ENCODE results near the gene THYN1. TPM values are rescaled to one million over a fixed set of nuclear protein-coding genes. Genes with fewer than 3 reads are reported as not detected.
A peak's percentile ranks its signal among the peaks of the same experiment; 100 is the strongest.
"Not testable (repeated sequence)": the region's sequence is repeated elsewhere in the genome, so short reads cannot be mapped to it uniquely, and the experiment has no call there.

Gene THYN1
- total RNA-seq, 1 donor, result 22.5 TPM

GRCh38 chr11:134264966-134265764 is 12.0 kb upstream of the THYN1 start:
- peaks cover 25% of the 10 kb centered on the region for H3K4me1 ChIP-seq (ENCODE audit: insufficient read depth, low read length)
- H3K9me3 ChIP-seq (ENCODE audit: low read depth, low read length), result no peaks in the 10 kb centered on the region
- H3K4me3 ChIP-seq (ENCODE audit: low read length), result no peak overlapping the region
- H3K27me3 ChIP-seq (ENCODE audit: insufficient read depth, low read length), result no peaks in the 10 kb centered on the region

- Histone ChIP-seq H3K27me3 (ENCODE audit: insufficient read depth, low read length) (no peaks in the 10 kb centered on the region), H3K4me1 (ENCODE audit: insufficient read depth, low read length) (peaks cover 19% of the 10 kb centered on the region), H3K4me3 (ENCODE audit: low read length) (no peak overlapping the region), H3K9me3 (ENCODE audit: low read depth, low read length) (no peaks in the 10 kb centered on the region)
These were observed 8.7 kb upstream of the THYN1 start for GRCh38 chr11:134261626-134262488.

- H3K4me1 ChIP-seq (ENCODE audit: insufficient read depth, low read length), result peaks cover 11% of the 10 kb centered on the region
- no peaks in the 10 kb centered on the region for H3K27me3 ChIP-seq (ENCODE audit: insufficient read depth, low read length)
- no peaks in the 10 kb centered on the region for H3K9me3 ChIP-seq (ENCODE audit: low read depth, low read length)
- no peak overlapping the region for H3K4me3 ChIP-seq (ENCODE audit: low read length)
These were observed 7.8 kb upstream of the THYN1 start for GRCh38 chr11:134260983-134261382.

DNA sequence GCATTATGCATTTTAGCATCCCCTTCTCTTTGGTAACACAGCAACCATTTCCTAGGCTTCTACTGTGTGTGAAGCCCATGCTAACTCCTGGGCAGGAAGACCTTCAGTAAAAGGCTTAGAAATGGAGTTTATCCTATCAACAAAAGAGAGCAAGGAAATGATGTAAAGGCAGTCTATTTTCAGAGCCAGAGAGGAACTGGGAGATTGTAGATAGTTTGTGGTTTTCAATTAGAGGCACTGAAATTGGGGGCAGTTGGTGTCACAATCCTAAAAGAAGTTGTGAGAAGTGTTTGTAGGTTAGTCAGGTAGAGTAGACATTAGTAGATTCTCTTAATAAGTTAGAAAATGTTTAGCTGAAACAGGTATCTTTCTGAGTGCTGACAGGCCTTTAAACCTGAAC is 7.4 kb upstream of the THYN1 start:
- H3K4me3 ChIP-seq (ENCODE audit: low read length), result no peak overlapping the region
- H3K4me1 ChIP-seq (ENCODE audit: insufficient read depth, low read length), result peaks cover 12% of the 10 kb centered on the region
- H3K27me3 ChIP-seq (ENCODE audit: insufficient read depth, low read length), result no peaks in the 10 kb centered on the region
- H3K9me3 ChIP-seq (ENCODE audit: low read depth, low read length), result no peaks in the 10 kb centered on the region

DNA sequence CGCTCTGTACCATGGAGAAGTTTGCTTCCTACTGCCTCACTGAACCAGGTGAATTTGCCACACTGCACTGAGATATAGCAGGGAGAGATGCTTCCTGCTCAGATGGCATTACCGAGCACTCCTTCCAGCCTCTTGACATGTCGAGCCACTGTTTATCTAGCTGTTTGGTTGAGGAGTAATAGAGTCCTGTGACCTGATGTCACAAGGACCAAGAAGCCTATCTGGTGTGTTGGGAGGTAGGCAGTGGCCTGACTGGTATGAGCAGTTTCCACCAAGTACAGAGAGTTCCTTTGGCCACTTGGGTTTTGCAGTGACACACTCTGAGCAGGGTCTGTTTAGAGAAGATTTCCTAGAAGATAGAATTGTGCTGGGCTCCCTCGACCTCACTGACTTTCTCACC is 5.4 kb upstream of the THYN1 start:
- Histone ChIP-seq H3K4me1 (ENCODE audit: insufficient read depth, low read length) (peaks cover 28% of the 10 kb centered on the region), H3K27me3 (ENCODE audit: insufficient read depth, low read length) (no peaks in the 10 kb centered on the region), H3K9me3 (ENCODE audit: low read depth, low read length) (no peaks in the 10 kb centered on the region), H3K4me3 (ENCODE audit: low read length) (no peak overlapping the region)

DNA sequence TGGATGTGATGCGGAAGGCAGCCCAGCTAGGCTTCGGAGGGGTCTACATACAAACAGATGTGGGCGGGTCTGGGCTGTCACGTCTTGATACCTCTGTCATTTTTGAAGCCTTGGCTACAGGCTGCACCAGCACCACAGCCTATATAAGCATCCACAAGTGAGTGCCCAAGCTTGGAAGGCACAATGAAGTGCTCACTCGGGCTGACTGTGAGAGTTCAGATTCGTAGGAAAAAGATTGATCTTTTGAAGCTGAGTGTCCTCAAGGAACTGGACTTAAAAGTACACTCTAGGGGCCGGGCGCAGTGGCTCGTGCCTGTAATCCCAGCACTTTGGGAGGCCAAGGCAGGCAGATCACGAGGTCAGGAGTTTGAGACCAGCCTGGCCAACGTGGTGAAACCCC is 3.9 kb upstream of the THYN1 start:
- Histone ChIP-seq H3K4me3 (ENCODE audit: low read length) (no peak overlapping the region), H3K27me3 (ENCODE audit: insufficient read depth, low read length) (no peaks in the 10 kb centered on the region), H3K4me1 (ENCODE audit: insufficient read depth, low read length) (peaks cover 35% of the 10 kb centered on the region), H3K9me3 (ENCODE audit: low read depth, low read length) (no peaks in the 10 kb centered on the region)

DNA sequence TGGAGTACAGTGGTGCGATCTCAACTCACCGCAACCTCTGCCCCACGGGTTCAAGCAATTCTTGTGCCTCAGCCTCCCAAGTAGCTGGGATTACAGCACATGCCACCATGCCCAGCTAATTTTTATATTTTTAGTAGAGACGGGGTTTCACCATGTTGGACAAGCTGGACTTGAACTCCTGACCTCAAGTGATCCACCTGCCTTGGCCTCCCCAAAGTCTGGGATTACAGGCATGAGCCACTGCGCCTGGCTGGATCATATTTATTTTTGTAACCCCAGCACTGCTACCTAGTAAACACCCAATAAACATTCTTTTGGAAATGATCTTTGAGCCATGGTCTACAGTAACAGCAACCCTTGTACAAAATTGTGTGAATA is 2.0 kb upstream of the THYN1 start:
- peaks cover 39% of the 10 kb centered on the region for H3K4me1 ChIP-seq (ENCODE audit: insufficient read depth, low read length)
- not testable (repeated sequence) for H3K9me3 ChIP-seq (ENCODE audit: low read depth, low read length); H3K27me3 ChIP-seq (ENCODE audit: insufficient read depth, low read length); H3K4me3 ChIP-seq (ENCODE audit: low read length)

- H3K4me1 ChIP-seq (ENCODE audit: insufficient read depth, low read length), result peaks cover 40% of the 10 kb centered on the region
- H3K9me3 ChIP-seq (ENCODE audit: low read depth, low read length), result no peaks in the 10 kb centered on the region
- peak overlapping the region; percentile 73 for H3K4me3 ChIP-seq (ENCODE audit: low read length)
- no peaks in the 10 kb centered on the region for H3K27me3 ChIP-seq (ENCODE audit: insufficient read depth, low read length)
These were observed 1.5 kb upstream of the THYN1 start for GRCh38 chr11:134254433-134255183.

DNA sequence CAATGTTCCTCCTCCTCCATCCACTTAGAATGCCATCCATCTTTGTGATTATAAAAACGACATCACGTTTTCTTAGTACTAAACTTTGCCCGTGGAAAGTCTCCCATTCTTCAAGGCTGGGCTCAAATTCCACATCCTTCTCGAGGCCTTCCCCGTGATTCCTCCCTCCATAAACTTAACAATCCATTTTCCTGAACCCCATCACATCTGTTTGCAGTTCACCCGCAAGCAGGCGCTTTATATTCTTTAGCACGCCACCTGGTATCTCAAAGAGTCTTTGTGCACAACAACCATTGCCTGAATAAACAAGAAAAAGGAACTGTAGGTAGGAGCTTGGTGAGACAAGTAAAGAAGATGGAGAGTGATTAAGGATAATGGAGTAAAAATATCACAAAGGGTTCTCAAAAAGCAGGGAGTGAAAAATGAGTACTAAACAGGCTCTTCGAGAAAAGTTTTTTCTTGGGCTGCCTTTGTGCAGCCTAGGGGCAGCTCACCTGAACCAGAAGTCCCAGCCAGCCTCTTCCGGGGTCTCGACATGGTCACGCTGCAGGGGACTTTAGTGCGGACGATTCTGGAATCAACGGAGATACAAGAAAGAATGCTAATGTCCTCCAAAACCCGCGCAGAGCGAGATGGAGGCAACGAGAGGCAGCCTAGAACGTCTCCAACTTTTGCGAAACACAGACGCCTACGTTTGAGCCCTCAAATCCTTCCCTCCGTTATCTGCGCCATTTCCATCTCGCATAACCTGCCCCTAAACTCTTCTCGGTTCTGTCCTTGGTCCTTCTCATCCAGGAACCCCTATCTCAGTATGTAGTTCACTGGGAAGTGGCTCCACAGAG is 585 bp downstream of the THYN1 start:
- Histone ChIP-seq H3K4me1 (ENCODE audit: insufficient read depth, low read length) (peaks cover 40% of the 10 kb centered on the region), H3K27me3 (ENCODE audit: insufficient read depth, low read length) (no peaks in the 10 kb centered on the region), H3K4me3 (ENCODE audit: low read length) (peak overlapping the region; percentile 73), H3K9me3 (ENCODE audit: low read depth, low read length) (no peaks in the 10 kb centered on the region)

DNA sequence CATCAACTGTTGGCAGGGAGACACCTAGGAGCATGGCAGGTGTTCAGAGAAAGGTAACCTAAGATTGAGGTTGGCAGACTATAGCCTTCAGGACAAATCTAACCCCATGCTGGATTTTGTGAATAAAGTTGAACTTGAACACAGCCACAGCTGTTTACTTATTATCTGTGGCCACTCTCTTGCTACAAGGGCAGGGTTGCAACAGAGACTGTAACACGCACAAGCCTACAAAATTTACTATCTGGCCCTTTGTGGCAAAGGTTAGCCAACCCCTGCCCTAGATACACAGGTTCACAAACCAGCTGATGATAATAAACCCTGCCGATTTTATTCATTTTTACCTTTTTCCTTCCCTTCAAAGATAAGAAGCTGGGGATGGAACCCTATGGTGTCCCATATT is 2.5 kb downstream of the THYN1 start:
- peaks cover 40% of the 10 kb centered on the region for H3K4me1 ChIP-seq (ENCODE audit: insufficient read depth, low read length)
- no peak overlapping the region for H3K4me3 ChIP-seq (ENCODE audit: low read length)
- no peaks in the 10 kb centered on the region for H3K9me3 ChIP-seq (ENCODE audit: low read depth, low read length)
- no peaks in the 10 kb centered on the region for H3K27me3 ChIP-seq (ENCODE audit: insufficient read depth, low read length)

DNA sequence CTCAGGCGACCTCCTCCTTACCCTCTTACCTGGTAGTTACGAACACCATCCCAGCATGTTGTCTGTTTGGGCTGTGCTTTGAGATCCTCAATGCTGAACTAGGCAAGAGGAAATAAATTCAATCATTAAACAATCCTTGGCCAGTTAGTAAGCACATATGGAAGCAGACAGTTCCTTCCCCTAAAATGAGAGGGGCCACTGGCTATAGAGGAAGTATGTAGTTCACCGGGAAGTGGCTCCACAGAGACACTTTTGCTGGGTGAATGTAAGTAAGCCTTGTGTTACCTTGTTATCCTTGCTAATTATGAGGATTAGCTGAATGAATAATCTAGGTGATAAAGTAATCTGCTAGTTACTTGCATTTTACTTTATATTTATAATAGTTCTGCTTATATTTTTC is 2.9 kb downstream of the THYN1 start:
- Histone ChIP-seq H3K4me1 (ENCODE audit: insufficient read depth, low read length) (peaks cover 36% of the 10 kb centered on the region), H3K4me3 (ENCODE audit: low read length) (no peak overlapping the region), H3K9me3 (ENCODE audit: low read depth, low read length) (no peaks in the 10 kb centered on the region), H3K27me3 (ENCODE audit: insufficient read depth, low read length) (no peaks in the 10 kb centered on the region)

DNA sequence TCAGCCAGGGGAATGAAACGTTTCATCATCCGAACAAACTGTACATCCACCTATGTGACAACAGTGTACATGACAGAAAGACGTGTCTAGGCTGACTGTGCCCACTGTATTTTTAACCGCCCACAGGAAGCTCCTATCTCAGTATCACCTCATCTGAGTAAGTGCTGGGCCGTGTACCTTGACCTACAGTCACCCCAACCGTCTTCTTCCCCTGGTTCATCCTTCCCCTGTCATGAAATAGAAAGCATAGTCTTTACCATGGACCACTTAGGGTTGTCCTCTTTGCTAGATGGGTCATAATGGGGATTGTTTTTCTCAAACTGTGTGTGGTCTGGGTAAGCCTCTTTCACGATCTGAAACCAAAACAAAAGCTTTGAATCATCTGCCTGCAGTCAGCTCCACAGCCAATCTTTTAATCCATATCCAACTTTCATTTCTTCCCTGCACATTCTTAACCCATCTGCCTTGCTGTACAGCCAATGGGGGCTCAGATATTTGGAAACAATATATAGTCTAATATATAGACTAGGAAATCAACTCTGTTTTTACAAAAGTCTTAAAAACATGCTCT is 4.2 kb downstream of the THYN1 start:
- no peak overlapping the region for H3K4me3 ChIP-seq (ENCODE audit: low read length)

GRCh38 chr11:134246678-134247077 is 6.5 kb downstream of the THYN1 start:
- Histone ChIP-seq H3K27me3 (ENCODE audit: insufficient read depth, low read length) (no peaks in the 10 kb centered on the region), H3K4me1 (ENCODE audit: insufficient read depth, low read length) (peaks cover 11% of the 10 kb centered on the region), H3K9me3 (ENCODE audit: low read depth, low read length) (no peaks in the 10 kb centered on the region), H3K4me3 (ENCODE audit: low read length) (no peak overlapping the region)

More for the DNA sequence above, 4.2 kb downstream of the THYN1 start:
- no peaks in the 10 kb centered on the region for H3K9me3 ChIP-seq (ENCODE audit: low read depth, low read length)
- H3K27me3 ChIP-seq (ENCODE audit: insufficient read depth, low read length), result no peaks in the 10 kb centered on the region
- H3K4me1 ChIP-seq (ENCODE audit: insufficient read depth, low read length), result peaks cover 26% of the 10 kb centered on the region

- Histone ChIP-seq H3K4me3 (ENCODE audit: low read length) (no peak overlapping the region), H3K4me1 (ENCODE audit: insufficient read depth, low read length) (peaks cover 11% of the 10 kb centered on the region), H3K9me3 (ENCODE audit: low read depth, low read length) (no peaks in the 10 kb centered on the region), H3K27me3 (ENCODE audit: insufficient read depth, low read length) (no peaks in the 10 kb centered on the region)
These were observed 7.1 kb downstream of the THYN1 start for GRCh38 chr11:134246100-134246499.
